ENCODE data around the gene NOTUM. TPM values are rescaled to one million over a fixed set of nuclear protein-coding genes. Genes with fewer than 3 reads are reported as not detected.

NOTUM gene
- total and polyA plus RNA-seq, 2 donors (not counting 3 experiments of a cell fraction or from before 2014, with no cell fraction given) = not detected

GRCh38 chr17:81941484-81942166, 19.4 kb downstream of the NOTUM start:
- intact Hi-C loops (cut with micrococcal nuclease) = no loop called here
- H3K9me3 ChIP-seq (replicated peaks; ENCODE audit: control insufficient read depth, insufficient read depth, low read length) = no peaks in the 10 kb centered on the region
- CTCF ChIA-PET = interaction anchor here (1.6 kb wide), 1 partner anchor 13 kb away, joined by 4 read pairs; no protein-coding TSS in a partner anchor
- FAIRE-seq = no peak
- H3K79me2 ChIP-seq (ENCODE audit: control insufficient read depth, insufficient read depth, low read length) = peaks cover 2% of the 10 kb centered on the region
- no peak overlapping the region for H3K27ac ChIP-seq (ENCODE audit: insufficient read depth, low read depth, low read length)
- no peaks in the 10 kb centered on the region for H3K36me3 ChIP-seq (ENCODE audit: control insufficient read depth in 2 of 2, extremely low read depth in 1 of 2, insufficient read depth in 2 of 2, low read length in 2 of 2)
- no peak overlapping the region for H3K9ac ChIP-seq (replicated peaks; ENCODE audit: extremely low read depth, insufficient read depth, low read length)
- H2AFZ ChIP-seq (ENCODE audit: low read depth, low read length) = no peak overlapping the region
- no peak overlapping the region for H3K4me3 ChIP-seq (replicated peaks in 1 of 3; ENCODE audit: insufficient read depth in 1 of 3, low read depth in 1 of 3, low read length in 3 of 3)
- POLR2A ChIA-PET = no interaction called here
- dilution Hi-C loops (cut with MboI; ENCODE audit: extremely low pct_ligation_motif_present, low sequenced_read_pairs) = no loop called here
- no peaks in the 10 kb centered on the region for H3K9me1 ChIP-seq (replicated peaks; ENCODE audit: control insufficient read depth, extremely low read depth, insufficient read depth, low read length)
- no peak for DNase-seq (ENCODE audit: low read depth, low spot score)
- no peaks in the 10 kb centered on the region for H4K20me1 ChIP-seq (replicated peaks; ENCODE audit: control insufficient read depth, extremely low read depth, insufficient read depth, low read length)
- no peak for TF ChIP-seq MYC (IDR thresholded peaks at IDR 0.05; ENCODE audit: low read depth, low read length)
- BruUV-seq (replicated peaks) = no TSS peak
- H3K4me2 ChIP-seq (ENCODE audit: insufficient read depth, low read length) = no peak overlapping the region
- H3K27me3 ChIP-seq (ENCODE audit: control insufficient read depth in 2 of 2, insufficient read depth in 2 of 2, low read length in 2 of 2) = peaks cover 0 to 7% of the 10 kb centered on the region in 2 experiments
- H3K4me1 ChIP-seq (ENCODE audit: control insufficient read depth, extremely low read depth, insufficient read depth, low read length) = no peaks in the 10 kb centered on the region

GRCh38 chr17:81940538-81941483, 20.2 kb downstream of the NOTUM start:
- FAIRE-seq = no peak
- no TSS peak for BruUV-seq (replicated peaks)
- H3K4me1 ChIP-seq (ENCODE audit: control insufficient read depth, extremely low read depth, insufficient read depth, low read length) = peaks cover 6% of the 10 kb centered on the region
- ChIA-PET CTCF (interaction anchor here (1.4 to 1.6 kb wide), 2 partner anchors 12 to 19 kb away, joined by 3 to 4 read pairs; no protein-coding TSS in a partner anchor), POLR2A (no interaction called here)
- H4K20me1 ChIP-seq (replicated peaks; ENCODE audit: control insufficient read depth, extremely low read depth, insufficient read depth, low read length) = no peaks in the 10 kb centered on the region
- H3K9me3 ChIP-seq (replicated peaks; ENCODE audit: control insufficient read depth, insufficient read depth, low read length) = no peaks in the 10 kb centered on the region
- H3K9ac ChIP-seq (replicated peaks; ENCODE audit: extremely low read depth, insufficient read depth, low read length) = no peak overlapping the region
- no peak overlapping the region for H3K27ac ChIP-seq (ENCODE audit: insufficient read depth, low read depth, low read length)
- no peaks in the 10 kb centered on the region for H3K9me1 ChIP-seq (replicated peaks; ENCODE audit: control insufficient read depth, extremely low read depth, insufficient read depth, low read length)
- no peak overlapping the region for H3K4me2 ChIP-seq (ENCODE audit: insufficient read depth, low read length)
- H3K27me3 ChIP-seq (ENCODE audit: control insufficient read depth in 2 of 2, insufficient read depth in 2 of 2, low read length in 2 of 2) = peaks cover 0 to 7% of the 10 kb centered on the region in 2 experiments
- H2AFZ ChIP-seq (ENCODE audit: low read depth, low read length) = no peak overlapping the region
- TF ChIP-seq MAX (IDR thresholded peaks at IDR 0.05; ENCODE audit: insufficient read depth, insufficient read length) (no peak), JUN (IDR thresholded peaks at IDR 0.05; ENCODE audit: borderline replicate concordance, insufficient read depth, insufficient read length, low read depth) (no peak), MYC (IDR thresholded peaks at IDR 0.05; ENCODE audit: low read depth, low read length) (no peak), CTCF (IDR thresholded peaks at IDR 0.05; ENCODE audit: extremely low read depth in 1 of 2, insufficient read depth in 1 of 2, low read depth in 1 of 2, low read length in 2 of 2) (no peak), POLR2A (IDR thresholded peaks at IDR 0.05; ENCODE audit: low read depth, low read length) (no peak), GATA2 (IDR thresholded peaks at IDR 0.05; ENCODE audit: insufficient read depth, insufficient read length, low read depth, low read length) (no peak), EZH2 (IDR thresholded peaks at IDR 0.05; ENCODE audit: borderline replicate concordance, low read depth, low read length, severe bottlenecking) (no peak), FOS (IDR thresholded peaks at IDR 0.05; ENCODE audit: borderline replicate concordance, insufficient read depth, low read length) (no peak), POLR2AphosphoS5 (IDR thresholded peaks at IDR 0.05; ENCODE audit: insufficient read depth, low read depth, low read length) (no peak)
- no peaks in the 10 kb centered on the region for H3K36me3 ChIP-seq (ENCODE audit: control insufficient read depth in 2 of 2, extremely low read depth in 1 of 2, insufficient read depth in 2 of 2, low read length in 2 of 2)
- no peak overlapping the region for H3K4me3 ChIP-seq (replicated peaks in 1 of 3; ENCODE audit: insufficient read depth in 1 of 3, low read depth in 1 of 3, low read length in 3 of 3)
- no peak for DNase-seq (ENCODE audit: low read depth, low spot score)
- peaks cover 7% of the 10 kb centered on the region for H3K79me2 ChIP-seq (ENCODE audit: control insufficient read depth, insufficient read depth, low read length)
- intact Hi-C loops (cut with micrococcal nuclease) (no loop called here), dilution Hi-C loops (cut with MboI; ENCODE audit: extremely low pct_ligation_motif_present, low sequenced_read_pairs) (no loop called here)

All from endothelial cell of umbilical vein (primary cell).